DMS153 treated with DMSO at 0.1 percent for 48 hours (cell line): ENCODE results near the gene CCDC188.

ENCODE experiments used
- DNase-seq: peaks from one replicate; lab custom pipeline; 2025; ENCODE audit not compliant: unreplicated experiment; lab: John Stamatoyannopoulos, UW

CCDC188 gene

DNA sequence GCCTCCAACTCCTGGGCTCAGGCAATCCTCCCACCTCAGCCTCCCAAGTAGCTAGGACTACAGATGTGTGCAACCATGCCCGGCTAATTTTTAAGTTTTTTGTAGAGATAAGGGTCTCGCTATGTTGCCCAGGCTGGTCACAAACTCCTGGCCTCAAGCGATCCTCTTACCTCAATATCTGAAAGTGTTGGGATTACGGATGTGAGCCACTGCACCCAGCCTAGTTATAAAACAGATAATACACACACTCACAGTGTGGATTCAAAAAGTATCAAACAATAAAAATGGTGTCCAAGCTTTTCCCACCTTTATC, 377 bp upstream of the CCDC188 start:
- DNase-seq, result no peak

- no peak for DNase-seq
These were observed 1.3 kb downstream of the CCDC188 start for GRCh38 chr22:20149257-20150250.

DNA sequence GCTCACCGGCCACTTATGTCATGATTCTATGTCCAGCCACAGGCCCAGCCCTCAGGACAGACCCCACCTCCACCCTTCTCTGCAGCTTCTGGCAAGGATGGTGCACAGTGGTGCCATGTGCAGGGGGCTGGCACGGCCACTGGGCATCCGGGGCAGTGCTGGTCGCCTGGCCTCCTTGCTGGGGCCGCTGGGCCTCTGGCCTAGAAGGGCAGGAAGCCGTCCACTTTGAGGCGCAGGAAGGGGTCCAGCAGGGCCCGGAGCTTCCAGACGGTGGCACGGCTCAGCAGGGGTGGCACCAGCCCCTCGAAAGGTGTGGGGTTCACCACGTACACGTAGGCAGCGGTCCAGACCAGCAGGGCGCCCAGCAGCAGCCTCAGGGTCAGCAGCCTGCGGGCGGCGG, 2.4 kb downstream of the CCDC188 start:
- no peak for DNase-seq

DNA sequence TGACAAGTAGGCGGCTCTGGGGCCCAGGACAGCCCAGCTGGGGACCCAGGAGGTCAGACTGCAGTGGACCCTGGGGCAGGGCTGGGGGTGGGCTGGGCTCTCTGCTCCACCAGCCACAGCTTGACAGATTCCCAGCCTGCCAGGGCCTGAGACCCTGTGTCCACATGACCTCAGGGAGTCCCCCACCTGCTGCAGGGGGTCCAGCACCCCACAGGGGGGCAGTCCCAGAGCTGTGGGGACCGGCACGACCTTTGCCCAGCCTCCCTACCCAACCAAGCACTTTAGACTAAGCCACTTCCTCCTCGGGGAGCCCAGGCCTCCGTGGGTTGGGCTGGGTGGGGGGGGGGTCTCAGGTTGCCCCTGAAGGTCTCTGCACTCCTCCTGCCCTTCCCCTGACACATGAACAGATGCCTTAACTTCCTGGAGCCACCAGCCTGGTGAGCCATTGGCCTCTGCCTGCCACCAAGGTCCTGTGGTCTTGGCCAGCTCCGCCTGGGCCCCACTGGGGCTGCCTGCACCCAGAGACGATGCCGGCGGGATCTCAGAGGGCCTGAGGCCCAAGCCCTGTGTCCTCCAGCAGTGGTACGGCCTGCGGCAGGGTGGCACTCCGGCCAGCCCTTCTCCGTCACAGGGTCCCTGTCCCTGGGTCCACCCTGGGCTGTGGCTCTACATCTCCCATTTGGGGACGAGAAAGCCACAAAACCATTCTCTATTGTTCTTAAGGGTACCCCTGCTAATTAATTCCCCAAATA, 3.4 kb downstream of the CCDC188 start:
- no peak for DNase-seq

GRCh38 chr22:20146777-20147176, 4.1 kb downstream of the CCDC188 start:
- DNase-seq, result no peak

- no peak for DNase-seq
These were observed 5.0 kb downstream of the CCDC188 start for GRCh38 chr22:20145832-20146223.

GRCh38 chr22:20145206-20145831, 5.5 kb downstream of the CCDC188 start:
- DNase-seq, result no peak

GRCh38 chr22:20143883-20144665, 6.8 kb downstream of the CCDC188 start:
- DNase-seq, result no peak

- no peak for DNase-seq
These were observed 7.9 kb downstream of the CCDC188 start for GRCh38 chr22:20142711-20143621.

DNA sequence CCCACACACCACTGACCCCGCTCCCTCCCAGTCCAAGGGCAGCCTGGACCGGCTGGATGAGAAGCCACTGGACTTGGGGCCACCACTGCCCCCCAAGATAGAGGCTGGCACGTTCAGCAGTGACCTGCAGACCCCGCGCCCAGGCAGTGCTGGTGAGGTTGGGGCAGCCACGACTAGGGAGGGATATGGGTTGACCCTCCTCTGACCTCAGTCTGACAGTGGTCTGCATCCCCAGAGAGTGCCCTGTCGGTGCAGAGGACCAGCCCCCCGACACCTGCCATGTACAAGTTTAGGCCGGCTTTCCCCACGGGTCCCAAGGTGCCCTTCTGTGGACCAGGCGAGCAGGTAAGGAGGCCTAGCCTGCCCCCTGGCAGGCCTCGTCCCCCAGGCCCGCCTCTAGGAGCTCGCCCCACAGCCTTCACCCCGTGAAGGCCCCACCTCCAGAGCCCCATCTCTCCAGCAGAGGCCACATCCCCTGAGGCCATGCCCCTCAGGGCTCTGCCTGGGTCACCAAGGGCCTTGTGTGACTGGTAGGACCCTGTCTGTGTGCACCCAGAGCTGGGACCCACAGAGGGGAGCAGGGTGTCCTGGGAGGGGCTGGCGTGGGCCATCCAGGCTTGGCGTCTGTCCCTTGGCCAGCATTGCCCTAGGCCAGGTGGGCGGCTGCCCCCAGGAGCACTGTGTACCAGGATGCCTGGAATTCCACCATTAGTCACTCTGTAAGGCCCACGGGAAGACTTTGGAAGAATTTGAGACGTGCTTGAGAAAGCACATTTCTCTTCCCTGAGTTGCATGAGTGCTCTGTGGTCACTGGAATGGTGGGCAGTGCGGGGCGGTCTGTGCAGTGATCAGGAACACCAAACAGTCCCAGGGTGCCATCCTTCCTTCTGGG, 9.4 kb downstream of the CCDC188 start:
- DNase-seq, result no peak

DNA sequence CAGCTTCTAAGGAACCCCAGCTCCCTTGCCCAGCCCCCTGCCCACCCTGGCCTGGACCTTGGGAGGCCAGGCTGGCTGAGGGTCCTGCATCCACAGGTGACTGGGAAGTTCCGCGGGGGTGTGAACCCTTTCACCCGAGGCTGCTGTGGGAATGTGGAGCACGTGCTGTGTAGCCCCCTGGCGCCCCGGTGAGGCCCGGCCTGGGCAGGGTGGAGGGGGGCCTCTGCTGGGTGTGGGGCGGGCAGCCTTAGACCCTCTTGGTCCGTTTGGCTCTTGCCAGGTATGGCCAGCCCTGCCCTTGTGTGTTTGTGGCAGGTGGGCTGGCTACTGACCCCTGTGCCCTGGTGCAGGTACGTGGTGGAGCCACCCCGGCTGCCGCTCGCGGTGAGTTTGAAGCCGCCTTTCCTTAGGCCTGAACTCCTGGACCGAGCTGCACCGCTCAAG, 10.3 kb downstream of the CCDC188 start:
- DNase-seq, result no peak

- no peak for DNase-seq
These were observed 10.8 kb downstream of the CCDC188 start for GRCh38 chr22:20140107-20140445.

GRCh38 chr22:20139391-20140106, 11.3 kb downstream of the CCDC188 start:
- DNase-seq, result no peak

DNA sequence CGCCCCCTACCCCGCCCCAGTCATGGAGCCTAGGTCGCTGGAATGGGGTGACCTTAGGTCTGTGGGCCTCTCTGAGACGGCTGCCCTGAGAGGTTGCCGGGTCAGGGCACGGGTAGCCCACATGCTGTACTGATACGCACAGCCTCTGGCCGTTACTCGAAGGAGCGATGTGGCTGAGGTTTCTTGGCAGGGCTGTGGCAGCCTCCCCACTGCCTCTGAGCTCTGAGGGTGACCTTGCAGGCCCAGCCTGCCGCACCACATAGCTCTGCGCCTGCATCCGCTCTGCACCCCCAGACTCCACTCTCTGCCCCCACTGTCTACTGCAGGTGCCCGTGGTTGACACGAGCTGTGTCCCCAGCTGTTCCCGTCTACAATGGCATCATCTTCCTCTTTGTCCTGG, 12.0 kb downstream of the CCDC188 start:
- no peak for DNase-seq

- no peak for DNase-seq
These were observed 12.5 kb downstream of the CCDC188 start for GRCh38 chr22:20138417-20138738.

- no peak for DNase-seq
These were observed 13.0 kb downstream of the CCDC188 start for GRCh38 chr22:20137671-20138416.

GRCh38 chr22:20137113-20137512, 13.7 kb downstream of the CCDC188 start:
- no peak for DNase-seq

GRCh38 chr22:20136603-20136873, 14.3 kb downstream of the CCDC188 start:
- DNase-seq, result no peak
